ENCODE data around the gene YTHDF1. TPM values are rescaled to one million over a fixed set of nuclear protein-coding genes. Genes with fewer than 3 reads are reported as not detected.

YTHDF1 gene
- total RNA-seq, 4 donors from 2014 or later = 17.9 to 32.1 (median 29.7) TPM

GRCh38 chr20:63249891-63250290 lies 34.0 kb upstream of the YTHDF1 start:
- intact Hi-C loops (cut with DNase I) = no loop called here

DNA sequence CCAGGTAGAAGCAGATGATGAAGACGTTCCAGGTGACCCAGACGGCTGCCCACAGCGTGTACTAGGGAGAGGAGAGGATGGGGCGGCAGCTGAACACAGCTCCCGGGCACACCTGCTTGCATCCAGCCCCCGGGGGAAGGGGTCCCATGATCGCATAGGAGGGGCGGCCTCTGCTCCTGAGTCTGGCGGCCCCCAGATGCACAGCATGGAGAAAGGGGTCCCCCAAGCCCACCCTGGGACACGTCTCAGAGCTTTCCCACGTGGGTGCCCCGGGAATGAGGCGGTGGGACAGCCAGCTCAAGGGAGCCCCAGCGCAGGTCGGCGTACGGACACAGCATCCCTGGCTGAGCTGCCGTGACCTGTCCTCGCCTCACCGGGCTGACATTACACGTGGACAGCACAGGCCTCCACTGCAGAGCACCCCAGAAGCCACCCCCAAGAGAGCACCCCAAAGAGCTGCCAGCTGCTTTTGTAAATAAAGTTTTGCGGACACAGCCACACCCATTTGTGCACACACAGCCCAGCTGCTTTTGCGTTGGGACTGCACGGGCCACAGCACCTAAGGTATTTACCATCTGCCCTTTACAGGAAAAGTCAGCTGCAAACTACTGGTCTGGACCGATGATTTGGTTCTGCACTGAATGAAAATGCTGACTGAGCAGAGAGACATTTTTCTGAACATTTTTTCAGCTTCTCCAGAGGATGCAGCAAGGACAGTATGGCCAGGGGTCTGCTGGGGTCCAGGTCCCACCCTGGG lies 33.1 kb upstream of the YTHDF1 start:
- Histone ChIP-seq H3K4me1 (peaks cover 9 to 17% (median 13%) of the 10 kb centered on the region in 4 donors), H3K36me3 (no peaks in the 10 kb centered on the region), H3K27ac (replicated peaks in 1 of 4) (no peak overlapping the region), H3K4me3 (no peak overlapping the region), H3K27me3 (peaks cover 0 to 97% (median 17%) of the 10 kb centered on the region in 4 donors), H3K9me3 (no peaks in the 10 kb centered on the region)
- 78% methylated on average over 19 of the region's 25 CpGs for WGBS
- no peak for DNase-seq (ENCODE audit: extremely low spot score)
- intact Hi-C loops (cut with DNase I) = no loop called here
- no peak for TF ChIP-seq POLR2A (IDR thresholded peaks at IDR 0.05; ENCODE audit: low read depth)
- TF ChIP-seq, protein P1, sequence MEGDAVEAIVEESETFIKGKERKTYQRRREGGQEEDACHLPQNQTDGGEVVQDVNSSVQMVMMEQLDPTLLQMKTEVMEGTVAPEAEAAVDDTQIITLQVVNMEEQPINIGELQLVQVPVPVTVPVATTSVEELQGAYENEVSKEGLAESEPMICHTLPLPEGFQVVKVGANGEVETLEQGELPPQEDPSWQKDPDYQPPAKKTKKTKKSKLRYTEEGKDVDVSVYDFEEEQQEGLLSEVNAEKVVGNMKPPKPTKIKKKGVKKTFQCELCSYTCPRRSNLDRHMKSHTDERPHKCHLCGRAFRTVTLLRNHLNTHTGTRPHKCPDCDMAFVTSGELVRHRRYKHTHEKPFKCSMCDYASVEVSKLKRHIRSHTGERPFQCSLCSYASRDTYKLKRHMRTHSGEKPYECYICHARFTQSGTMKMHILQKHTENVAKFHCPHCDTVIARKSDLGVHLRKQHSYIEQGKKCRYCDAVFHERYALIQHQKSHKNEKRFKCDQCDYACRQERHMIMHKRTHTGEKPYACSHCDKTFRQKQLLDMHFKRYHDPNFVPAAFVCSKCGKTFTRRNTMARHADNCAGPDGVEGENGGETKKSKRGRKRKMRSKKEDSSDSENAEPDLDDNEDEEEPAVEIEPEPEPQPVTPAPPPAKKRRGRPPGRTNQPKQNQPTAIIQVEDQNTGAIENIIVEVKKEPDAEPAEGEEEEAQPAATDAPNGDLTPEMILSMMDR (IDR thresholded peaks at IDR 0.05) = no peak
- TF ChIP-seq EP300 (IDR thresholded peaks at IDR 0.05) = no peak
- TF ChIP-seq POLR2AphosphoS5 (IDR thresholded peaks at IDR 0.05) = no peak

More at GRCh38 chr20:63249891-63250290, 34.0 kb upstream of the YTHDF1 start:
- TF ChIP-seq POLR2A (IDR thresholded peaks at IDR 0.05; ENCODE audit: low read depth) = no peak
- TF ChIP-seq POLR2AphosphoS5 (IDR thresholded peaks at IDR 0.05) = no peak
- TF ChIP-seq EP300 (IDR thresholded peaks at IDR 0.05) = no peak
- TF ChIP-seq, protein P1 (IDR thresholded peaks at IDR 0.05) = no peak
- Histone ChIP-seq H3K27me3 (peaks cover 0 to 97% (median 26%) of the 10 kb centered on the region in 4 donors), H3K27ac (replicated peaks in 1 of 4) (no peak overlapping the region), H3K4me1 (peaks cover 16 to 26% (median 21%) of the 10 kb centered on the region in 4 donors), H3K4me3 (no peak overlapping the region), H3K9me3 (no peaks in the 10 kb centered on the region), H3K36me3 (no peaks in the 10 kb centered on the region)
- no peak for DNase-seq (ENCODE audit: extremely low spot score)
- 97% methylated on average over 13 of the region's 15 CpGs for WGBS

- Histone ChIP-seq H3K27ac (replicated peaks in 1 of 4) (no peak overlapping the region), H3K4me1 (peaks cover 0 to 4% (median under 1%) of the 10 kb centered on the region in 4 donors), H3K36me3 (no peaks in the 10 kb centered on the region), H3K27me3 (peaks cover 0 to 97% (median 5%) of the 10 kb centered on the region in 4 donors), H3K9me3 (no peaks in the 10 kb centered on the region), H3K4me3 (no peak overlapping the region)
- 65% methylated on average over 10 of the region's 24 CpGs for WGBS
- no peak for TF ChIP-seq EP300 (IDR thresholded peaks at IDR 0.05)
- no peak for TF ChIP-seq POLR2A (IDR thresholded peaks at IDR 0.05; ENCODE audit: low read depth)
- TF ChIP-seq POLR2AphosphoS5 (IDR thresholded peaks at IDR 0.05) = no peak
- TF ChIP-seq, protein P1 (IDR thresholded peaks at IDR 0.05) = no peak
- DNase-seq (ENCODE audit: extremely low spot score) = no peak
- intact Hi-C loops (cut with DNase I) = no loop called here
Observed at GRCh38 chr20:63247671-63248228, 31.8 kb upstream of the YTHDF1 start.

DNA sequence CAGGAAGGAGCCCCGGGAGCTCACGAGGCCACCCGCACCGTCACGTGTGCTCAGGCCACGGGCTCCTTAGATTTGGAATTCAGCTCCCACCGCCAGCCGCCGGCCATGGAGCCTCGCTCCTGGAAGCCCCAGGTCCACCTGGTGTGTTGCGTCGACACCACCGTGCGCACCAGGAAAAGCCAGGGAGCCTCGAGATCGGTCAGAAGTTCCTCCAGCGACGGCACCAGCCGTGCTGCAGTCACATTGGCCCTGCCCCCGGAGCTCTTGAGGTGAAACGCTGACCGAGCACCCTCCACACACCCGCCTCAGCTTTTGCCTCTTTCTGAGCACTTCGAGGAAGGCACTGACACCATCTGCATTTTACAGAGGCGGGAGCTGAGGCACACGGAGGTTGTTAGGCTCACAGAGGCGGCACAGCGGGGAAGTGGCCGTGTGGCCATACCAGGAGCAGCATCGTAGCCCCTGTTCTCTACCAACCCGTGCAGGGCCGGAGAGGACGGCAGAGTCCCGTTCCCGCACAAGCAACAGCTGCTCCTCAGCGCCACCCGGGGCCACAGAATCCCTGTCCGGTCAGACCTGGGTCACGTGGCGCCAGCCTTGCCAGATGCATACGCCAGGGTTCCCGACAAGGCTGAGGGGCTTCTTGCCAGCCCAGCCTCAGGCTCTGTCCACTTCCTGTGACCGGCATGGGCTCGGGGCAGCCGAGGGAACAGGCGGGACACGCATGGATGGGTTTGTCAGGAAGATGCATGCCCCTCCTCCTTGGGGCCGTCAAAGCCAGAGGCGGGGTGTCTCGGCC lies 30.8 kb upstream of the YTHDF1 start:
- H3K4me3 ChIP-seq = no peak overlapping the region
- intact Hi-C loops (cut with DNase I) = no loop called here
- 68% methylated on average over 23 of the region's 50 CpGs for WGBS
- TF ChIP-seq, protein P1 (IDR thresholded peaks at IDR 0.05) = no peak
- no peak for TF ChIP-seq POLR2AphosphoS5 (IDR thresholded peaks at IDR 0.05)
- no peak for TF ChIP-seq POLR2A (IDR thresholded peaks at IDR 0.05; ENCODE audit: low read depth)
- no peak for TF ChIP-seq EP300 (IDR thresholded peaks at IDR 0.05)
- peaks cover 0 to 97% (median 0%) of the 10 kb centered on the region in 4 donors for H3K27me3 ChIP-seq
- H3K9me3 ChIP-seq = no peaks in the 10 kb centered on the region
- peaks cover 0 to 4% (median 0%) of the 10 kb centered on the region in 4 donors for H3K4me1 ChIP-seq
- H3K27ac ChIP-seq (replicated peaks in 1 of 4) = no peak overlapping the region
- no peaks in the 10 kb centered on the region for H3K36me3 ChIP-seq
- DNase-seq (ENCODE audit: extremely low spot score) = no peak

All from esophagus muscularis mucosa (tissue), 4 donors.